ENCODE data around the gene SOD2. TPM values are rescaled to one million over a fixed set of nuclear protein-coding genes. Genes with fewer than 3 reads are reported as not detected.
A peak's percentile ranks its signal among the peaks of the same experiment; 100 is the strongest.

The SOD2 gene
- total RNA-seq, 1 donor from 2014 or later = 73.1 TPM

DNA sequence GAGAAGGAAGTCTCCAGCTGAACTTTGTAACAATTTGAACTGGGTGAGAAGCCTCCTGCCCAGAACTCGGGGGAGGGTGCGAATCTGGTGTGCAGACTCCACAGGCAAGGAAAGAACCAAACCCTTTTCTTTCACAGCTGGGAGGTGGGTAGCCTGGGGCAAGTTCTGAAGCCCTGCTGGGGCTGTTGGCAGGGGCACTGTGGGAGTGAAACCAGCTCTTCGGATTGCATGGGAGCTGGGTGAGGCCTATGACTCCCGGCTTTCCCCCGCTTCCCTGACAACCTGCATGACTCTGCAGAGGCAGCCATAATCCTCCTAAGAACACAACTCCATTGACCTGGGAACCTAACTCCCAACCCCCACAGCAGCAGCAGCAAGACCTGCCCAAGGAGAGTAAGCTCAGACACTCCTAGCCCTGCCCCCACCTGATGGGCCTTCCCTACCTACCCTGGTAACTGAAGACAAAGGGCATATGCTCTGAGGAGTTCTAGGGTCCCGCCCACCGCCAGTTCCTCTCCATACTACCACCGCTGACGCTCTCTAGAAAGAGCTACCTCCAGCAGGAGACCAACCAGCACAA, 37.5 kb downstream of the SOD2 start:
- Mint-ChIP-seq H3K27me3 (ENCODE audit: unreplicated experiment) (no peaks in the 10 kb centered on the region), H3K4me3 (ENCODE audit: unreplicated experiment) (no peak overlapping the region), H3K27ac (ENCODE audit: unreplicated experiment) (no peak overlapping the region), H3K36me3 (ENCODE audit: unreplicated experiment) (peaks cover 4% of the 10 kb centered on the region), H3K4me1 (ENCODE audit: unreplicated experiment) (peaks cover 3% of the 10 kb centered on the region), H3K9me3 (ENCODE audit: unreplicated experiment) (peaks cover 14% of the 10 kb centered on the region)
- no peak for DNase-seq (ENCODE audit: extremely low spot score, unreplicated experiment)
- TF ChIP-seq CTCF (IDR thresholded peaks at IDR 0.05) = no peak

GRCh38 chr6:159654483-159655098, 38.5 kb downstream of the SOD2 start:
- no peak overlapping the region for H3K27ac Mint-ChIP-seq (ENCODE audit: unreplicated experiment)
- H3K9me3 Mint-ChIP-seq (ENCODE audit: unreplicated experiment) = peaks cover 14% of the 10 kb centered on the region
- H3K36me3 Mint-ChIP-seq (ENCODE audit: unreplicated experiment) = peaks cover 4% of the 10 kb centered on the region
- peaks cover 3% of the 10 kb centered on the region for H3K4me1 Mint-ChIP-seq (ENCODE audit: unreplicated experiment)
- no peaks in the 10 kb centered on the region for H3K27me3 Mint-ChIP-seq (ENCODE audit: unreplicated experiment)
- no peak for DNase-seq (ENCODE audit: extremely low spot score, unreplicated experiment)
- TF ChIP-seq CTCF (IDR thresholded peaks at IDR 0.05) = peak; percentile 73
- no peak overlapping the region for H3K4me3 Mint-ChIP-seq (ENCODE audit: unreplicated experiment)

GRCh38 chr6:159650314-159650713, 42.7 kb downstream of the SOD2 start:
- no peak for DNase-seq (ENCODE audit: extremely low spot score, unreplicated experiment)
- TF ChIP-seq CTCF (IDR thresholded peaks at IDR 0.05) = no peak
- no peak overlapping the region for H3K27ac Mint-ChIP-seq (ENCODE audit: unreplicated experiment)
- H3K27me3 Mint-ChIP-seq (ENCODE audit: unreplicated experiment) = no peaks in the 10 kb centered on the region
- H3K4me1 Mint-ChIP-seq (ENCODE audit: unreplicated experiment) = peaks cover 3% of the 10 kb centered on the region
- H3K4me3 Mint-ChIP-seq (ENCODE audit: unreplicated experiment) = no peak overlapping the region
- H3K9me3 Mint-ChIP-seq (ENCODE audit: unreplicated experiment) = no peaks in the 10 kb centered on the region
- no peaks in the 10 kb centered on the region for H3K36me3 Mint-ChIP-seq (ENCODE audit: unreplicated experiment)

DNA sequence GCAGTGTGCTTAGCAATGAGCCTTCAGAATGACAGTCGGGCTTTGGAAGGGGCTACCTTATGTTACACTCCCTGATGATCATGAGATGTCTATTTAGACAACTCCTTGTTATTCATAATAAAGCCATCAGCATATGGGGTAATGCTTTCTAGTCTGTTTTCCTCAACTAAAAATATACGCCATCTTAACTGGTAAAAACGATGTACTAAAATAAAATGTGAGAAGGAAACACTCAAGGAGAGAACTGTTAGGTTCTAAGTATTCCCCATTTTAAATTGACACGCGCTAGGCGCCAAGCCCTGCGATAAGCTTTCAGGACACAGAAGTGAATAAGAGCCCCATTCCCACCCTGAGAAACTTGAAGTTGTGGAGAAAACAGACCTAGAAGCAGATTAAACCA, 43.6 kb downstream of the SOD2 start:
- TF ChIP-seq CTCF (IDR thresholded peaks at IDR 0.05) = no peak
- H3K4me1 Mint-ChIP-seq (ENCODE audit: unreplicated experiment) = no peaks in the 10 kb centered on the region
- H3K27ac Mint-ChIP-seq (ENCODE audit: unreplicated experiment) = no peak overlapping the region
- DNase-seq (ENCODE audit: extremely low spot score, unreplicated experiment) = no peak
- no peaks in the 10 kb centered on the region for H3K9me3 Mint-ChIP-seq (ENCODE audit: unreplicated experiment)
- H3K36me3 Mint-ChIP-seq (ENCODE audit: unreplicated experiment) = no peaks in the 10 kb centered on the region
- no peak overlapping the region for H3K4me3 Mint-ChIP-seq (ENCODE audit: unreplicated experiment)
- no peaks in the 10 kb centered on the region for H3K27me3 Mint-ChIP-seq (ENCODE audit: unreplicated experiment)

- H3K27ac Mint-ChIP-seq (ENCODE audit: unreplicated experiment) = no peak overlapping the region
- H3K4me1 Mint-ChIP-seq (ENCODE audit: unreplicated experiment) = no peaks in the 10 kb centered on the region
- TF ChIP-seq CTCF (IDR thresholded peaks at IDR 0.05) = no peak
- no peaks in the 10 kb centered on the region for H3K36me3 Mint-ChIP-seq (ENCODE audit: unreplicated experiment)
- DNase-seq (ENCODE audit: extremely low spot score, unreplicated experiment) = no peak
- no peaks in the 10 kb centered on the region for H3K9me3 Mint-ChIP-seq (ENCODE audit: unreplicated experiment)
- no peaks in the 10 kb centered on the region for H3K27me3 Mint-ChIP-seq (ENCODE audit: unreplicated experiment)
- no peak overlapping the region for H3K4me3 Mint-ChIP-seq (ENCODE audit: unreplicated experiment)
Observed at GRCh38 chr6:159646733-159647132, 46.3 kb downstream of the SOD2 start.

All from osteocyte (in vitro differentiated cells).